Naive thymus-derived CD4-positive, alpha-beta T cell (primary cell): ENCODE results near the gene SHC1. TPM values are rescaled to one million over a fixed set of nuclear protein-coding genes. Genes with fewer than 3 reads are reported as not detected.

Experiments
- ATAC-seq: fragments of 150-1000 bp; cut with Tn5 transposase; 2 replicates; pipeline ENCODE4 v1.10.0; 2021; ENCODE audit warnings: mild to moderate bottlenecking, moderate library complexity
- CTCF ChIA-PET: fragments of 350-600 bp; sonication (Branson Sonifier 250); formaldehyde crosslinking; loops from one replicate; lab custom pipeline; 2021; ENCODE audit warnings: antibody characterized with exemption; lab: Charles Lee
- POLR2A ChIA-PET: fragments of 350-600 bp; sonication (Branson Sonifier 250); formaldehyde crosslinking; loops from one replicate; lab custom pipeline; 2021; ENCODE audit warnings: antibody characterized with exemption, inconsistent platforms; lab: Charles Lee
- DNase-seq, 9 donors: peaks; one replicate each; pipeline versions ENCODE4 v3.0.0 to v3.0.0-alpha.2; 2020 to 2022; ENCODE audit warnings: mixed read lengths in 1 of 9
- H3K27ac ChIP-seq: one replicate; pipeline ENCODE4 v1.7.0; 2013; ENCODE audit warnings: mild to moderate bottlenecking, low read depth, low read length, moderate library complexity
- H3K27me3 ChIP-seq, 2 donors: one replicate each; pipeline ENCODE4 v1.7.0; 2013; ENCODE audit warnings: low read length in 2 of 2, mild to moderate bottlenecking in 2 of 2, moderate library complexity in 2 of 2; ENCODE audit not compliant: control insufficient read depth in 2 of 2, insufficient read depth in 2 of 2
- H3K36me3 ChIP-seq, 3 experiments: 1 replicate in 2 of 3; 2 replicates in 1 of 3; pipeline ENCODE4 v1.7.0; 2013; ENCODE audit warnings: low read length in 3 of 3, mild to moderate bottlenecking in 3 of 3, moderate library complexity in 1 of 3; ENCODE audit not compliant: insufficient read depth in 3 of 3, control insufficient read depth in 2 of 3
- H3K4me1 ChIP-seq, 2 donors: one replicate each; pipeline ENCODE4 v1.7.0; 2013; ENCODE audit warnings: low read length in 2 of 2, mild to moderate bottlenecking in 2 of 2, moderate library complexity in 1 of 2; ENCODE audit not compliant: control insufficient read depth in 2 of 2, insufficient read depth in 2 of 2
- H3K4me3 ChIP-seq: 2 replicates; pipeline ENCODE4 v1.7.0; 2013; ENCODE audit warnings: mild to moderate bottlenecking, low read length
- H3K9me3 ChIP-seq, 3 experiments: 1 replicate in 2 of 3; 2 replicates in 1 of 3; pipeline ENCODE4 v1.7.0; 2013; ENCODE audit warnings: low read length in 3 of 3; ENCODE audit not compliant: control insufficient read depth in 2 of 3
- H3K27ac Mint-ChIP-seq, 9 donors: one replicate each; pipeline ENCODE4 v1.8.0; 2020 to 2022; ENCODE audit warnings: mixed read lengths in 9 of 9, mild to moderate bottlenecking in 8 of 9, moderate library complexity in 5 of 9, inconsistent platforms in 2 of 9
- H3K27me3 Mint-ChIP-seq, 5 donors: one replicate each; pipeline ENCODE4 v1.8.0; 2021 to 2022; ENCODE audit warnings: mixed read lengths in 5 of 5, mild to moderate bottlenecking in 1 of 5
- H3K36me3 Mint-ChIP-seq, 5 donors: one replicate each; pipeline ENCODE4 v1.8.0; 2020 to 2022; ENCODE audit warnings: mixed read lengths in 5 of 5, mild to moderate bottlenecking in 3 of 5, inconsistent platforms in 1 of 5
- H3K4me1 Mint-ChIP-seq, 7 donors: one replicate each; pipeline ENCODE4 v1.8.0; 2020 to 2022; ENCODE audit warnings: mixed read lengths in 7 of 7, mild to moderate bottlenecking in 3 of 7, inconsistent platforms in 1 of 7
- H3K4me3 Mint-ChIP-seq, 10 donors: one replicate each; pipeline ENCODE4 v1.8.0; 2020 to 2022; ENCODE audit warnings: mild to moderate bottlenecking in 10 of 10, mixed read lengths in 10 of 10, moderate library complexity in 6 of 10, inconsistent platforms in 2 of 10
- H3K9me3 Mint-ChIP-seq, 11 donors: one replicate each; pipeline ENCODE4 v1.8.0; 2020 to 2022; ENCODE audit warnings: mixed read lengths in 11 of 11, mild to moderate bottlenecking in 4 of 11, inconsistent platforms in 1 of 11, moderate library complexity in 1 of 11
- intact Hi-C, 2 donors: fragments of 100-400 bp; cut with micrococcal nuclease; formaldehyde crosslinking; loops; one replicate each; pipeline ENCODE4 v1.15.1; 2023
- polyA plus RNA-seq, 2 donors: library from polyadenylated mRNA; unstranded; fragments of 300-500 nt; fragmentation: Illumina TruSeq; gene quantifications; one replicate each; pipeline ENCODE4 v1.2.3, GENCODE V29; 2021
- total RNA-seq, 6 experiments: library from RNA in 5 of 6; stranded (reverse) in 5 of 6; gene quantifications; 1 replicate in 5 of 6; 2 replicates in 1 of 6; pipeline ENCODE4 v1.2.3 and lab custom pipeline; 2021 to 2026

The SHC1 gene
- total and polyA plus RNA-seq, 7 experiments from 2014 or later = 29.6 to 76.9 (median 73.2) TPM

GRCh38 chr1:154974808-154975408, 4.4 kb upstream of the SHC1 start:
- POLR2A ChIA-PET = interaction anchor here (0.8 to 11.7 kb wide), 12 partner anchors 9 to 49 kb away, joined by 3 to 160 read pairs (median 6); partner anchors contain the start of genes FLAD1, PBXIP1, PMVK and PYGO2
- peaks cover 0 to 13% (median 0%) of the 10 kb centered on the region in 3 experiments for H3K36me3 ChIP-seq
- Mint-ChIP-seq H3K36me3 (peaks cover 0 to 18% (median 0%) of the 10 kb centered on the region in 5 donors), H3K4me3 (no peak overlapping the region), H3K9me3 (peaks cover 0 to 2% (median 0%) of the 10 kb centered on the region in 11 donors), H3K27me3 (no peaks in the 10 kb centered on the region), H3K27ac (no peak overlapping the region), H3K4me1 (peaks cover 21 to 36% (median 30%) of the 10 kb centered on the region in 7 donors)
- DNase-seq = peak in 8 of 9 donors; percentile 91 to 98 (median 95)
- H3K4me3 ChIP-seq = peak overlapping the region; percentile 82
- peaks cover 28 to 35% of the 10 kb centered on the region in 2 donors for H3K4me1 ChIP-seq
- peak; percentile 56 for ATAC-seq
- no peaks in the 10 kb centered on the region for H3K27me3 ChIP-seq
- intact Hi-C loops = loop anchor here (1.0 to 10.0 kb wide), 14 partner anchors 8 to 417 kb away; partner anchors contain the start of genes ADAM15 (in 2 of the 2), FLAD1 (in 2 of the 2), PYGO2 (in 2 of the 2) and UBE2Q1 (in 2 of the 2)
- H3K9me3 ChIP-seq = no peaks in the 10 kb centered on the region
- CTCF ChIA-PET = interaction anchor here (0.9 to 10.5 kb wide), 2 partner anchors 40 to 110 kb away, joined by 4 to 94 read pairs; no protein-coding TSS in a partner anchor
- H3K27ac ChIP-seq = peak overlapping the region; percentile 94

- peaks cover 0 to 20% (median 0%) of the 10 kb centered on the region in 3 experiments for H3K36me3 ChIP-seq
- H3K4me1 Mint-ChIP-seq = peaks cover 27 to 39% (median 31%) of the 10 kb centered on the region in 7 donors
- ATAC-seq (peak; percentile 89), DNase-seq (peak; percentile 86 to 100 (median 98))
- ChIA-PET POLR2A (interaction anchor here (0.9 to 11.7 kb wide), 14 partner anchors 9 to 78 kb away, joined by 3 to 160 read pairs (median 6); partner anchors contain the start of genes FLAD1, PBXIP1, PMVK and PYGO2), CTCF (interaction anchor here (0.7 to 10.5 kb wide), 9 partner anchors 25 to 415 kb away, joined by 3 to 94 read pairs (median 4); partner anchors contain the start of gene PMVK)
- peaks cover 28 to 35% of the 10 kb centered on the region in 2 donors for H3K4me1 ChIP-seq
- no peaks in the 10 kb centered on the region for H3K27me3 ChIP-seq
- H3K4me3 Mint-ChIP-seq = no peak within 1 kb of the TSS
- H3K27ac ChIP-seq = peak within 1 kb of the TSS; percentile 94
- H3K27me3 Mint-ChIP-seq = no peaks in the 10 kb centered on the region
- no peak within 1 kb of the TSS for H3K27ac Mint-ChIP-seq
- H3K36me3 Mint-ChIP-seq = peaks cover 0 to 15% (median 0%) of the 10 kb centered on the region in 5 donors
- intact Hi-C loops = loop anchor here (1.0 to 10.0 kb wide), 13 partner anchors 9 to 416 kb away; partner anchors contain the start of genes ADAM15 (in 2 of the 2), FLAD1 (in 2 of the 2), PYGO2 (in 2 of the 2) and UBE2Q1 (in 2 of the 2)
- no peaks in the 10 kb centered on the region for H3K9me3 ChIP-seq
- peak within 1 kb of the TSS; percentile 82 for H3K4me3 ChIP-seq
- peaks cover 0 to 2% (median 0%) of the 10 kb centered on the region in 11 donors for H3K9me3 Mint-ChIP-seq
Observed at GRCh38 chr1:154974102-154974807, 3.7 kb upstream of the SHC1 start, which contains the start of gene CKS1B. Gene CKS1B (plus strand): TSS chr1:154974681. CDS start chr1:154974746, 65 bp downstream.

- Mint-ChIP-seq H3K27ac (peak overlapping the region in 1 of 9 donors; percentile 80), H3K9me3 (peaks cover 0 to 2% (median 0%) of the 10 kb centered on the region in 11 donors), H3K4me1 (peaks cover 30 to 42% (median 35%) of the 10 kb centered on the region in 7 donors), H3K27me3 (no peaks in the 10 kb centered on the region), H3K4me3 (no peak overlapping the region), H3K36me3 (peaks cover 0 to 13% (median 0%) of the 10 kb centered on the region in 5 donors)
- intact Hi-C loops = loop anchor here (1.0 to 10.0 kb wide), 13 partner anchors 10 to 415 kb away; partner anchors contain the start of genes ADAM15 (in 2 of the 2), FLAD1 (in 2 of the 2), PYGO2 (in 2 of the 2) and UBE2Q1 (in 2 of the 2)
- Histone ChIP-seq H3K4me3 (peak overlapping the region; percentile 82), H3K36me3 (peaks cover 0 to 27% (median 0%) of the 10 kb centered on the region in 3 experiments), H3K27ac (peak overlapping the region; percentile 94), H3K9me3 (no peaks in the 10 kb centered on the region), H3K27me3 (no peaks in the 10 kb centered on the region), H3K4me1 (peaks cover 28 to 35% of the 10 kb centered on the region in 2 donors)
- ChIA-PET CTCF (interaction anchor here (0.7 to 10.5 kb wide), 8 partner anchors 26 to 414 kb away, joined by 3 to 94 read pairs (median 4); partner anchors contain the start of gene PMVK), POLR2A (interaction anchor here (0.6 to 11.7 kb wide), 14 partner anchors 10 to 598 kb away, joined by 3 to 160 read pairs (median 6); partner anchors contain the start of genes FLAD1, PBXIP1, PMVK and PYGO2)
- ATAC-seq (peak; percentile 37), DNase-seq (peak; percentile 72 to 90 (median 79))
Observed at GRCh38 chr1:154973344-154974101, 3.0 kb upstream of the SHC1 start.

GRCh38 chr1:154972517-154973343, 2.2 kb upstream of the SHC1 start:
- ChIA-PET CTCF (interaction anchor here (0.7 to 10.5 kb wide), 6 partner anchors 11 to 197 kb away, joined by 3 to 94 read pairs (median 4); partner anchors contain the start of genes FLAD1 and PMVK), POLR2A (interaction anchor here (0.6 to 11.7 kb wide), 14 partner anchors 8 to 81 kb away, joined by 3 to 160 read pairs (median 6); partner anchors contain the start of genes FLAD1, PBXIP1 and PYGO2)
- Histone ChIP-seq H3K9me3 (no peaks in the 10 kb centered on the region), H3K4me3 (no peak overlapping the region), H3K36me3 (peaks cover 0 to 35% (median 5%) of the 10 kb centered on the region in 3 experiments), H3K27me3 (no peaks in the 10 kb centered on the region), H3K4me1 (peaks cover 28 to 35% of the 10 kb centered on the region in 2 donors), H3K27ac (peak overlapping the region; percentile 94)
- Mint-ChIP-seq H3K36me3 (peaks cover 0 to 15% (median 0%) of the 10 kb centered on the region in 5 donors), H3K27ac (peak overlapping the region in 5 of 9 donors; percentile 66 to 80 (median 80)), H3K4me3 (peak overlapping the region in 1 of 10 donors; percentile 52), H3K4me1 (peaks cover 33 to 47% (median 35%) of the 10 kb centered on the region in 7 donors), H3K27me3 (no peaks in the 10 kb centered on the region), H3K9me3 (peaks cover 0 to 2% (median 0%) of the 10 kb centered on the region in 11 donors)
- ATAC-seq (no peak), DNase-seq (peak in 1 of 9 donors; percentile 13)
- intact Hi-C loops = loop anchor here (1.0 to 10.0 kb wide), 2 partner anchors 35 to 352 kb away; partner anchors contain the start of gene RUSC1 (in 1 of the 2)

- peaks cover 0 to 2% (median 0%) of the 10 kb centered on the region in 11 donors for H3K9me3 Mint-ChIP-seq
- peaks cover 0 to 15% (median 0%) of the 10 kb centered on the region in 5 donors for H3K36me3 Mint-ChIP-seq
- Histone ChIP-seq H3K4me3 (no peak overlapping the region), H3K4me1 (peaks cover 28 to 35% of the 10 kb centered on the region in 2 donors), H3K27me3 (no peaks in the 10 kb centered on the region), H3K9me3 (no peaks in the 10 kb centered on the region), H3K36me3 (peaks cover under 1 to 41% (median 5%) of the 10 kb centered on the region in 3 experiments), H3K27ac (peak overlapping the region; percentile 40)
- DNase-seq (no peak), ATAC-seq (no peak)
- peak overlapping the region in 4 of 9 donors; percentile 66 to 80 (median 79) for H3K27ac Mint-ChIP-seq
- H3K4me3 Mint-ChIP-seq = peak overlapping the region in 1 of 10 donors; percentile 52
- H3K27me3 Mint-ChIP-seq = no peaks in the 10 kb centered on the region
- intact Hi-C loops = loop anchor here in 1 of 2 donors (10.0 kb wide), 1 partner anchor 353 kb away; the partner anchor contains the start of gene RUSC1
- ChIA-PET POLR2A (interaction anchor here (0.9 to 11.7 kb wide), 4 partner anchors 9 to 45 kb away, joined by 3 to 160 read pairs (median 4); partner anchors contain the start of genes PBXIP1 and PYGO2), CTCF (interaction anchor here (0.7 to 10.5 kb wide), 6 partner anchors 11 to 197 kb away, joined by 3 to 94 read pairs (median 4); partner anchors contain the start of gene FLAD1)
- peaks cover 27 to 47% (median 34%) of the 10 kb centered on the region in 7 donors for H3K4me1 Mint-ChIP-seq
Observed at GRCh38 chr1:154972213-154972516, 1.6 kb upstream of the SHC1 start.
